Neural progenitor cell (in vitro differentiated cells): ENCODE results near the gene KANSL1L. TPM values are rescaled to one million over a fixed set of nuclear protein-coding genes. Genes with fewer than 3 reads are reported as not detected.

ENCODE experiments used
- DNase-seq: peaks from one replicate; pipeline ENCODE4 v3.0.0-alpha.2; 2016; ENCODE audit warnings: low spot score
- H2AFZ ChIP-seq: fragments of 200-600 bp; sonication (generic); replicated peaks from 2 replicates; pipeline ENCODE4 v1.6.1; 2016; ENCODE audit warnings: antibody characterized with exemption
- H3F3A ChIP-seq: fragments of 200-600 bp; sonication (generic); 2 replicates; pipeline ENCODE4 v1.6.1; 2016; ENCODE audit warnings: antibody characterized with exemption, low read depth
- H3K27ac ChIP-seq: fragments of 200-600 bp; sonication (generic); 2 replicates; pipeline ENCODE4 v1.5.1; 2016; ENCODE audit warnings: mild to moderate bottlenecking
- H3K27me3 ChIP-seq: fragments of 200-600 bp; sonication (generic); 2 replicates; pipeline ENCODE4 v1.6.1; 2016; ENCODE audit warnings: mild to moderate bottlenecking, moderate library complexity
- H3K36me3 ChIP-seq: fragments of 200-600 bp; sonication (generic); 2 replicates; pipeline ENCODE4 v1.5.1; 2016
- H3K4me1 ChIP-seq: fragments of 200-600 bp; sonication (generic); 2 replicates; pipeline ENCODE4 v1.6.1; 2016; ENCODE audit warnings: mixed run types
- H3K4me2 ChIP-seq: fragments of 200-600 bp; sonication (generic); 2 replicates; pipeline ENCODE4 v1.6.1; 2016
- H3K4me3 ChIP-seq: fragments of 200-600 bp; sonication (generic); 2 replicates; pipeline ENCODE4 v1.5.1; 2016
- H3K79me2 ChIP-seq: fragments of 200-600 bp; sonication (generic); 2 replicates; pipeline ENCODE4 v1.6.1; 2016; ENCODE audit warnings: low read depth
- H3K9ac ChIP-seq: fragments of 200-600 bp; sonication (generic); 2 replicates; pipeline ENCODE4 v1.6.1; 2016
- H3K9me3 ChIP-seq: fragments of 200-600 bp; sonication (generic); 2 replicates; pipeline ENCODE4 v1.5.1; 2016; ENCODE audit warnings: low read depth
- H4K20me1 ChIP-seq: fragments of 200-600 bp; sonication (generic); 2 replicates; pipeline ENCODE4 v1.6.1; 2016; ENCODE audit warnings: low read depth
- H3K27ac Mint-ChIP-seq: 3 replicates; pipeline ENCODE4 v1.8.0; 2021; ENCODE audit warnings: mixed read lengths
- H3K27me3 Mint-ChIP-seq: 2 replicates; pipeline ENCODE4 v1.8.0; 2022; ENCODE audit warnings: low read depth, mild to moderate bottlenecking, inconsistent platforms, moderate library complexity, mixed read lengths; ENCODE audit not compliant: insufficient read depth
- H3K36me3 Mint-ChIP-seq: 3 replicates; pipeline ENCODE4 v1.8.0; 2021; ENCODE audit warnings: mixed read lengths
- H3K4me1 Mint-ChIP-seq: 3 replicates; pipeline ENCODE4 v1.8.0; 2021; ENCODE audit warnings: mixed read lengths
- H3K4me3 Mint-ChIP-seq: 3 replicates; pipeline ENCODE4 v1.8.0; 2021; ENCODE audit warnings: mild to moderate bottlenecking, moderate library complexity, mixed read lengths
- H3K9me3 Mint-ChIP-seq: 3 replicates; pipeline ENCODE4 v1.8.0; 2020; ENCODE audit warnings: mixed read lengths
- CTCF ChIP-seq: fragments of 200-600 bp; sonication (generic); IDR thresholded peaks from 2 replicates; pipeline ENCODE4 v1.5.1; 2017; ENCODE audit warnings: antibody characterized with exemption, mild to moderate bottlenecking
- EZH2 ChIP-seq: fragments of 200-600 bp; sonication (generic); IDR thresholded peaks from 2 replicates; pipeline ENCODE4 v1.6.1; 2017; ENCODE audit warnings: antibody characterized with exemption, mild to moderate bottlenecking, moderate library complexity
- EZH2phosphoT487 ChIP-seq: fragments of 200-600 bp; sonication (generic); IDR thresholded peaks from 2 replicates; pipeline ENCODE4 v1.6.1; 2017; ENCODE audit warnings: antibody characterized with exemption
- total RNA-seq: library from RNA; depleted of rRNA; stranded (reverse); fragments of >200 nt; gene quantifications from 2 replicates; pipeline ENCODE4 v1.2.3, GENCODE V29; 2015; ENCODE audit warnings: low replicate concordance

Gene KANSL1L
- total RNA-seq, 1 donor from 2014 or later: 51.8 TPM

- Histone ChIP-seq H3K4me3 (no peak overlapping the region), H3K79me2 (no peaks in the 10 kb centered on the region), H3K36me3 (no peaks in the 10 kb centered on the region), H3K27ac (no peak overlapping the region), H3K4me1 (no peaks in the 10 kb centered on the region), H4K20me1 (no peaks in the 10 kb centered on the region), H3K9ac (no peak overlapping the region), H2AFZ (no peak overlapping the region), H3K27me3 (no peaks in the 10 kb centered on the region), H3K4me2 (no peak overlapping the region), H3K9me3 (no peaks in the 10 kb centered on the region), H3F3A (no peaks in the 10 kb centered on the region)
- Mint-ChIP-seq H3K9me3 (peaks cover 14% of the 10 kb centered on the region), H3K36me3 (peaks cover 30% of the 10 kb centered on the region), H3K27me3 (peaks cover 2% of the 10 kb centered on the region), H3K4me1 (no peaks in the 10 kb centered on the region), H3K4me3 (no peak overlapping the region), H3K27ac (no peak overlapping the region)
- no peak for DNase-seq
- no peak for TF ChIP-seq EZH2
- TF ChIP-seq EZH2phosphoT487: no peak
- no peak for TF ChIP-seq CTCF
These were observed 116.5 kb downstream of the KANSL1L start for GRCh38 chr2:210054696-210055095.

DNA sequence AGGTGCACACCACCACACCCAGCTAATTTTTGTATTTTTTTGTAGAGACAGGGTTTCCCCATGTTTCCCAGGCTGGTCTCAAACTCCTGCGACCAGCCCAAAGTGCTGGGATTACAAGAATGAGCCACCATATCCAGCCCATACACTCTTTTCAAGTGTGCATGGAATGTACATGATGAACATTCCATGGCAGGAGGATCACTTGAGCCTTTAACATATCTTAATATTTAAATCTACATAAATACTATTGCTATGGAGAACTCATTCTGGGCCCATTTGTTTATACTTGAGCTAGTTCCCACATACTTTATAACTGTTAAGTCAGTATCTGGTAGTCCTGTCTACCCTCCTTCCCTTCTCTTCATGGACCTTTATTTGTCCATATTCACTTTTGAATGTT, 120.3 kb downstream of the KANSL1L start:
- Histone ChIP-seq H3K9ac (no peak overlapping the region), H3K27me3 (no peaks in the 10 kb centered on the region), H3K4me1 (no peaks in the 10 kb centered on the region), H3K4me2 (no peak overlapping the region), H2AFZ (no peak overlapping the region), H3K79me2 (no peaks in the 10 kb centered on the region), H3F3A (no peaks in the 10 kb centered on the region), H3K36me3 (no peaks in the 10 kb centered on the region), H3K4me3 (no peak overlapping the region), H3K27ac (no peak overlapping the region), H3K9me3 (peaks cover 7% of the 10 kb centered on the region), H4K20me1 (no peaks in the 10 kb centered on the region)
- Mint-ChIP-seq H3K27me3 (no peaks in the 10 kb centered on the region), H3K4me3 (no peak overlapping the region), H3K4me1 (no peaks in the 10 kb centered on the region), H3K27ac (no peak overlapping the region), H3K9me3 (peaks cover 10% of the 10 kb centered on the region), H3K36me3 (peaks cover 29% of the 10 kb centered on the region)
- no peak for TF ChIP-seq EZH2phosphoT487
- TF ChIP-seq CTCF: no peak
- no peak for TF ChIP-seq EZH2
- DNase-seq: no peak

DNA sequence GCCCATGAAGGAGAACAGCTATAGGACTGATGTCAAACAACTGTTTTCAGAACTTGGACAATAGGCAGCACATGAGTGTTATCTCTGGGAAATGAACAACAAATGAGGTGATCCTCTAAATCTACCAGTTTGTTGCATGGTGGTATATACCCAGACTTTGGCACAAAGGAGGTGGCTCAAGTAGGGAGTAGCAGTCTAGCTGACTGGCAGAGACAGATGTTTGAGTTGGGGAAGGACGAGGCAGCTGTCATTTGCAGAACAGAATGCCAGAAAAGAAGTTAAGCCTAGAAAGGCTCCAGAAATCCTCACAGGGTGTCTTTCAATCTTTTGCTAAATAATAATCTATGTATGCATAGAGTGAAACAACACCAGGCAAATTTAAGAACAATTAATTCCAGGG, 121.4 kb downstream of the KANSL1L start:
- no peaks in the 10 kb centered on the region for H3K27me3 ChIP-seq
- Mint-ChIP-seq H3K4me1 (no peaks in the 10 kb centered on the region), H3K36me3 (peaks cover 21% of the 10 kb centered on the region), H3K27ac (no peak overlapping the region), H3K9me3 (peaks cover 3% of the 10 kb centered on the region), H3K27me3 (no peaks in the 10 kb centered on the region), H3K4me3 (no peak overlapping the region)
- DNase-seq: no peak
- H3K27ac ChIP-seq: no peak overlapping the region
- no peak overlapping the region for H3K4me3 ChIP-seq
- H3K36me3 ChIP-seq: no peaks in the 10 kb centered on the region
- no peak overlapping the region for H3K4me2 ChIP-seq
- H2AFZ ChIP-seq: no peak overlapping the region
- no peaks in the 10 kb centered on the region for H3K4me1 ChIP-seq
- H3K79me2 ChIP-seq: no peaks in the 10 kb centered on the region
- TF ChIP-seq EZH2 (no peak), EZH2phosphoT487 (no peak), CTCF (no peak)
- H4K20me1 ChIP-seq: no peaks in the 10 kb centered on the region
- peaks cover 7% of the 10 kb centered on the region for H3K9me3 ChIP-seq
- H3F3A ChIP-seq: no peaks in the 10 kb centered on the region
- H3K9ac ChIP-seq: no peak overlapping the region
